ENCODE measurements around the gene DLEU7. TPM values are rescaled to one million over a fixed set of nuclear protein-coding genes. Genes with fewer than 3 reads are reported as not detected.

DLEU7 gene
- total and polyA plus RNA-seq, 2 donors = 0.73 to 27.9 TPM

GRCh38 chr13:50840284-50840683, 3.2 kb downstream of the DLEU7 start:
- 98% methylated on average over 3 of the region's 3 CpGs for WGBS
- Histone ChIP-seq H3K9me3 (ENCODE audit: control insufficient read depth in 2 of 2, insufficient read depth in 1 of 2, low read length in 1 of 2) (peaks cover 0 to 4% of the 10 kb centered on the region in 2 donors), H3K27me3 (ENCODE audit: control insufficient read depth in 2 of 2, insufficient read depth in 1 of 2, low read length in 1 of 2) (peaks cover 0 to 2% of the 10 kb centered on the region in 2 donors), H3K36me3 (ENCODE audit: control insufficient read depth in 2 of 2, insufficient read depth in 2 of 2, low read length in 1 of 2) (peaks cover 3 to 40% of the 10 kb centered on the region in 2 donors), H3K4me3 (ENCODE audit: low read length in 2 of 2) (peak overlapping the region in 1 of 2 donors; percentile 65), H3K4me1 (ENCODE audit: control insufficient read depth in 2 of 2, insufficient read depth in 2 of 2, low read length in 2 of 2) (peaks cover 11 to 67% of the 10 kb centered on the region in 2 donors), H3K27ac (ENCODE audit: low read depth in 1 of 2, low read length in 1 of 2) (peak overlapping the region in 1 of 2 donors; percentile 82)
- peak in 1 of 9 donors; percentile 45 for DNase-seq (ENCODE audit: low read depth in 6 of 9, low spot score in 9 of 9)

- H3K27ac ChIP-seq (ENCODE audit: low read depth in 1 of 2, low read length in 1 of 2) = peak overlapping the region in 1 of 2 donors; percentile 82
- DNase-seq (ENCODE audit: low read depth in 6 of 9, low spot score in 9 of 9) = peak in 2 of 9 donors; percentile 52 to 64
- peaks cover 0 to 4% of the 10 kb centered on the region in 2 donors for H3K9me3 ChIP-seq (ENCODE audit: control insufficient read depth in 2 of 2, insufficient read depth in 1 of 2, low read length in 1 of 2)
- peaks cover 0 to 2% of the 10 kb centered on the region in 2 donors for H3K27me3 ChIP-seq (ENCODE audit: control insufficient read depth in 2 of 2, insufficient read depth in 1 of 2, low read length in 1 of 2)
- H3K4me1 ChIP-seq (ENCODE audit: control insufficient read depth in 2 of 2, insufficient read depth in 2 of 2, low read length in 2 of 2) = peaks cover 8 to 66% of the 10 kb centered on the region in 2 donors
- WGBS = 95% methylated on average over 4 of the region's 4 CpGs
- peak overlapping the region in 1 of 2 donors; percentile 65 for H3K4me3 ChIP-seq (ENCODE audit: low read length in 2 of 2)
- peaks cover 3 to 43% of the 10 kb centered on the region in 2 donors for H3K36me3 ChIP-seq (ENCODE audit: control insufficient read depth in 2 of 2, insufficient read depth in 2 of 2, low read length in 1 of 2)
Measured at GRCh38 chr13:50839828-50840227, 3.7 kb downstream of the DLEU7 start.

- Histone ChIP-seq H3K36me3 (ENCODE audit: control insufficient read depth in 2 of 2, insufficient read depth in 2 of 2, low read length in 1 of 2) (peaks cover 3 to 43% of the 10 kb centered on the region in 2 donors), H3K9me3 (ENCODE audit: control insufficient read depth in 2 of 2, insufficient read depth in 1 of 2, low read length in 1 of 2) (peaks cover 0 to 4% of the 10 kb centered on the region in 2 donors), H3K27ac (ENCODE audit: low read depth in 1 of 2, low read length in 1 of 2) (peak overlapping the region in 1 of 2 donors; percentile 82), H3K27me3 (ENCODE audit: control insufficient read depth in 2 of 2, insufficient read depth in 1 of 2, low read length in 1 of 2) (peaks cover 0 to 2% of the 10 kb centered on the region in 2 donors), H3K4me3 (ENCODE audit: low read length in 2 of 2) (no peak overlapping the region), H3K4me1 (ENCODE audit: control insufficient read depth in 2 of 2, insufficient read depth in 2 of 2, low read length in 2 of 2) (peaks cover 6 to 55% of the 10 kb centered on the region in 2 donors)
- WGBS = 93% methylated on average over 8 of the region's 8 CpGs
- no peak for DNase-seq (ENCODE audit: low read depth in 6 of 9, low spot score in 9 of 9)
Measured at GRCh38 chr13:50838701-50839100, 4.8 kb downstream of the DLEU7 start.

DNA sequence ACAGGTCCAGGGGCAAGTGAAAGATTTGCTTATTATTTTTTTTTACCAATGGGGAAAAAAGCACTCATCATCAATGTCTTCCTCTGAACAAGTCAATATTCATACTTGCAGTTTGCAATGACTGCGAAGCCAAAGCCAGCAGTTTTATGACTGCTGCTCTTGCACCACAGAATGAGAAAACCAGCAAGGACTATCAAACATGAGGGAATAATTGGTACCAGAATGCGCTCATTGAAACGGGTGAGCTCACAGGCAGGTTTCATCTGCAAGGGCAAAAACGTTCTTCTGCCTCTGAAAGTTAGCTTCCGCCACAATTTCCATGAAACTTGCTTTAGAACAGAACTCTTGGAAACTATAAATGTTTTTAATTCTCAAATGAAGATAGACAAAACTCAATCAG, 5.5 kb downstream of the DLEU7 start:
- Histone ChIP-seq H3K27me3 (ENCODE audit: control insufficient read depth in 2 of 2, insufficient read depth in 1 of 2, low read length in 1 of 2) (peaks cover 0 to 2% of the 10 kb centered on the region in 2 donors), H3K27ac (ENCODE audit: low read depth in 1 of 2, low read length in 1 of 2) (no peak overlapping the region), H3K36me3 (ENCODE audit: control insufficient read depth in 2 of 2, insufficient read depth in 2 of 2, low read length in 1 of 2) (peaks cover 0 to 43% of the 10 kb centered on the region in 2 donors), H3K4me3 (ENCODE audit: low read length in 2 of 2) (no peak overlapping the region), H3K4me1 (ENCODE audit: control insufficient read depth in 2 of 2, insufficient read depth in 2 of 2, low read length in 2 of 2) (peaks cover 0 to 50% of the 10 kb centered on the region in 2 donors), H3K9me3 (ENCODE audit: control insufficient read depth in 2 of 2, insufficient read depth in 1 of 2, low read length in 1 of 2) (peaks cover 0 to 4% of the 10 kb centered on the region in 2 donors)
- DNase-seq (ENCODE audit: low read depth in 6 of 9, low spot score in 9 of 9) = no peak
- WGBS = 97% methylated on average over 5 of the region's 5 CpGs

GRCh38 chr13:50831512-50831911, 12.0 kb downstream of the DLEU7 start:
- WGBS = 38% methylated on average over 4 of the region's 4 CpGs
- Histone ChIP-seq H3K36me3 (ENCODE audit: control insufficient read depth in 2 of 2, insufficient read depth in 2 of 2, low read length in 1 of 2) (peaks cover 0 to 41% of the 10 kb centered on the region in 2 donors), H3K4me1 (ENCODE audit: control insufficient read depth in 2 of 2, insufficient read depth in 2 of 2, low read length in 2 of 2) (peaks cover 3 to 28% of the 10 kb centered on the region in 2 donors), H3K9me3 (ENCODE audit: control insufficient read depth in 2 of 2, insufficient read depth in 1 of 2, low read length in 1 of 2) (peaks cover 0 to 1% of the 10 kb centered on the region in 2 donors), H3K4me3 (ENCODE audit: low read length in 2 of 2) (no peak overlapping the region), H3K27ac (ENCODE audit: low read depth in 1 of 2, low read length in 1 of 2) (peak overlapping the region in 1 of 2 donors; percentile 68), H3K27me3 (ENCODE audit: control insufficient read depth in 2 of 2, insufficient read depth in 1 of 2, low read length in 1 of 2) (no peaks in the 10 kb centered on the region)
- DNase-seq (ENCODE audit: low read depth in 6 of 9, low spot score in 9 of 9) = peak in 5 of 9 donors; percentile 63 to 85 (median 69)

- Histone ChIP-seq H3K27ac (ENCODE audit: low read depth in 1 of 2, low read length in 1 of 2) (no peak overlapping the region), H3K9me3 (ENCODE audit: control insufficient read depth in 2 of 2, insufficient read depth in 1 of 2, low read length in 1 of 2) (no peaks in the 10 kb centered on the region), H3K4me1 (ENCODE audit: control insufficient read depth in 2 of 2, insufficient read depth in 2 of 2, low read length in 2 of 2) (peaks cover 3 to 26% of the 10 kb centered on the region in 2 donors), H3K36me3 (ENCODE audit: control insufficient read depth in 2 of 2, insufficient read depth in 2 of 2, low read length in 1 of 2) (peaks cover 0 to 35% of the 10 kb centered on the region in 2 donors), H3K4me3 (ENCODE audit: low read length in 2 of 2) (no peak overlapping the region), H3K27me3 (ENCODE audit: control insufficient read depth in 2 of 2, insufficient read depth in 1 of 2, low read length in 1 of 2) (no peaks in the 10 kb centered on the region)
- WGBS = 94% methylated on average over 2 of the region's 2 CpGs
- no peak for DNase-seq (ENCODE audit: low read depth in 6 of 9, low spot score in 9 of 9)
Measured at GRCh38 chr13:50829896-50830295, 13.6 kb downstream of the DLEU7 start.

DNA sequence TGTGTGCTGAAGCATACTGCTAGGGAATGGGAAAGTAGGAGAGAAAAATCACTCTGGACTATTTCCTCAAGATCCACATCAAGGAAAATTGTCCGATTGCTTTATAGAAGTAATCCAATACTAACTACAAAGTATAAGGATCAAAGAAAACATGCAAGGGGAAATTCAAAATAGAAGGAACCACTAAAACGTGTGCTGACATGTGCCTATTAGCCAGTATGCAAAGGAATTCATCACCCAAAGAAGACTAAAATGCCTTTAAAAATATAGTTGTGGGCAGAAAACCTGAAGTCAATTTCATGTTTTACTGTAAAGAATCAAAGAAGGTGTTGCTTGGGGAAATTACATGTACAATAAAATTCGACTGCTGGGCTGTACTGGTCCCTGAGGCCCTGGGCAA, 14.3 kb downstream of the DLEU7 start:
- Histone ChIP-seq H3K27ac (ENCODE audit: low read depth in 1 of 2, low read length in 1 of 2) (no peak overlapping the region), H3K27me3 (ENCODE audit: control insufficient read depth in 2 of 2, insufficient read depth in 1 of 2, low read length in 1 of 2) (no peaks in the 10 kb centered on the region), H3K9me3 (ENCODE audit: control insufficient read depth in 2 of 2, insufficient read depth in 1 of 2, low read length in 1 of 2) (no peaks in the 10 kb centered on the region), H3K36me3 (ENCODE audit: control insufficient read depth in 2 of 2, insufficient read depth in 2 of 2, low read length in 1 of 2) (peaks cover 0 to 35% of the 10 kb centered on the region in 2 donors), H3K4me1 (ENCODE audit: control insufficient read depth in 2 of 2, insufficient read depth in 2 of 2, low read length in 2 of 2) (peaks cover 3 to 26% of the 10 kb centered on the region in 2 donors), H3K4me3 (ENCODE audit: low read length in 2 of 2) (no peak overlapping the region)
- DNase-seq (ENCODE audit: low read depth in 6 of 9, low spot score in 9 of 9) = no peak
- 94% methylated on average over 3 of the region's 3 CpGs for WGBS

DNA sequence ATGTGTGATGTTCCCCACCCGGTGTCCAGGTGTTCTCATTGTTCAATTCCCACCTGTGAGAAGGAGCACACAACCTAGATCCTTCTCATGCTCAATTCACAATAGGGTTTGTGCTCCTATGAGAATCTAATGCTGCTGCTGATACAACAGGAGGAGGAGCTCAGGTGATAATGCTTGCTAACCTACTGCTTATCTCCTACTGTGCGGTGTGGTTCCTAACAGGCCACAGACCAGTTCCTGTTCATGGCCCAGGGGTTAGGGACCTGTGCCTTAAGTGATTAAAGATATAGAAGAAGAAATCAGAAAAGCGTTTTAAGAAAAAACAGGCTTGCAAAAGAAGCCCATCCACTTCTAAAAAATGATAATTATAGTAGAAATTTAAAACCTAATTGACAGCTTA, 17.5 kb downstream of the DLEU7 start:
- no peak for DNase-seq (ENCODE audit: low read depth in 6 of 9, low spot score in 9 of 9)
- H3K4me1 ChIP-seq (ENCODE audit: control insufficient read depth in 2 of 2, insufficient read depth in 2 of 2, low read length in 2 of 2) = peaks cover 0 to 15% of the 10 kb centered on the region in 2 donors
- H3K4me3 ChIP-seq (ENCODE audit: low read length in 2 of 2) = no peak overlapping the region
- no peaks in the 10 kb centered on the region for H3K27me3 ChIP-seq (ENCODE audit: control insufficient read depth in 2 of 2, insufficient read depth in 1 of 2, low read length in 1 of 2)
- WGBS = 91% methylated on average over 3 of the region's 3 CpGs
- H3K36me3 ChIP-seq (ENCODE audit: control insufficient read depth in 2 of 2, insufficient read depth in 2 of 2, low read length in 1 of 2) = peaks cover 0 to 52% of the 10 kb centered on the region in 2 donors
- no peak overlapping the region for H3K27ac ChIP-seq (ENCODE audit: low read depth in 1 of 2, low read length in 1 of 2)
- no peaks in the 10 kb centered on the region for H3K9me3 ChIP-seq (ENCODE audit: control insufficient read depth in 2 of 2, insufficient read depth in 1 of 2, low read length in 1 of 2)

DNA sequence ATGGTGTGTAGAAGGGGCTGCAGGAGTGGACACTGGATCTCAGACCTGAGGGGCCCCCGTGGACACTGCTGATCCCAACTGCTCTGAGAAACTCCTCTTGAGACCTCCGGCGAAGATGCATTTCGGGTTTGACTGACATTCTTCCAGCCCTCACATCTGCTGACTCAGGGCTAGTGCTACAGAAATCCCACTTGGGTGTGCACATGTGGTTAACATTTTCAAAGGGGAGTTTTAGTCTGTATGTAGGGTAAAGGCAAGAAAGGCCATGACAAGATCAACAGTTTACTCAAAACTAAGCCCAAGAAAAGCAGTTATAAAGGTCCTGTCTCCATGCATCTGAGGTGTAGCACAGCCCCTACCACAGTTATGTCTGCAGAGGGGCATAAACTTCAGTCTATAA, 31.2 kb downstream of the DLEU7 start:
- DNase-seq (ENCODE audit: low read depth in 6 of 9, low spot score in 9 of 9) = peak in 7 of 9 donors; percentile 48 to 87 (median 71)
- Histone ChIP-seq H3K36me3 (ENCODE audit: control insufficient read depth in 2 of 2, insufficient read depth in 2 of 2, low read length in 1 of 2) (peaks cover 0 to 21% of the 10 kb centered on the region in 2 donors), H3K9me3 (ENCODE audit: control insufficient read depth in 2 of 2, insufficient read depth in 1 of 2, low read length in 1 of 2) (no peaks in the 10 kb centered on the region), H3K4me3 (ENCODE audit: low read length in 2 of 2) (no peak overlapping the region), H3K27ac (ENCODE audit: low read depth in 1 of 2, low read length in 1 of 2) (peak overlapping the region in 1 of 2 donors; percentile 83), H3K4me1 (ENCODE audit: control insufficient read depth in 2 of 2, insufficient read depth in 2 of 2, low read length in 2 of 2) (peaks cover 19 to 40% of the 10 kb centered on the region in 2 donors), H3K27me3 (ENCODE audit: control insufficient read depth in 2 of 2, insufficient read depth in 1 of 2, low read length in 1 of 2) (no peaks in the 10 kb centered on the region)
- 14% methylated on average over 4 of the region's 4 CpGs for WGBS

All from thymus (tissue), 11 donors.